GM13976 (cell line): ENCODE data around the gene XAF1.

Experiments used
- DNase-seq: peaks from one replicate; pipeline ENCODE4 v3.0.0; 2012; ENCODE audit warnings: low spot score
- in situ Hi-C: fragments of 300-500 bp; cut with MboI; formaldehyde crosslinking; loops from one replicate; pipeline ENCODE4 v1.12.0; 2022; ENCODE audit warnings: low sequenced_read_pairs, mixed read lengths, inconsistent platforms; ENCODE audit not compliant: unreplicated experiment
- TF ChIP-seq, protein P1 (sequence below): IDR thresholded peaks from 2 replicates; pipeline ENCODE4 v1.5.1; 2012; ENCODE audit warnings: borderline replicate concordance, mild to moderate bottlenecking; ENCODE audit not compliant: insufficient read depth; ENCODE audit errors: extremely low read depth, missing control alignments, control extremely low read depth

The XAF1 gene

DNA sequence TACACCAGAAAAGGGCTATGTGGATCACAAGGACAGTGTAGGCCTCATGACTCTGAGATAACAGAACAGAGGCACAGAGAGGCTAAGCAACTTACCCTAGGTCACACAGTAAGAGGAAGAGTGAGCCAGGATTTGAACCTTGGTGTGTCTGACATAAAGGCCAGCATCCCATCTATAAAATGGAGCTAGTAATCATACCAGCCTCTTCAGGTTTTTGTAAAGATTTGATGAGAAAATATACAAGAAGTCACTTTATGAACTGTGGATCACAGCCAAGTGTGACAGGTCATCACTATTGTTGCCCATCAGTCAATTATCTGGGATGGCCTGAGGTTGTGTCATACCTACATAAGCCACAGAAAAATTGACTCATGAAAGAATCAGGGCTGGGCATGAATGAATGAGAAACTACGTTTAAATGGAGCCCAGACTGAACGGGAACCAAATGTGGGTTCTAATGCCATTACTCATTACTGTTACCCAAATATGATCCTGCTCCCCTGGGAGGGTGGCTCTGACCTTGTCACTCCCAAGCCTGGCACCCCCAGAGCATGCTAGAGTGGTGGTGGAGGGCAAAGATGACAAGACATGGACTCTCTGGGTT, 41.1 kb downstream of the XAF1 start:
- TF ChIP-seq, protein P1, sequence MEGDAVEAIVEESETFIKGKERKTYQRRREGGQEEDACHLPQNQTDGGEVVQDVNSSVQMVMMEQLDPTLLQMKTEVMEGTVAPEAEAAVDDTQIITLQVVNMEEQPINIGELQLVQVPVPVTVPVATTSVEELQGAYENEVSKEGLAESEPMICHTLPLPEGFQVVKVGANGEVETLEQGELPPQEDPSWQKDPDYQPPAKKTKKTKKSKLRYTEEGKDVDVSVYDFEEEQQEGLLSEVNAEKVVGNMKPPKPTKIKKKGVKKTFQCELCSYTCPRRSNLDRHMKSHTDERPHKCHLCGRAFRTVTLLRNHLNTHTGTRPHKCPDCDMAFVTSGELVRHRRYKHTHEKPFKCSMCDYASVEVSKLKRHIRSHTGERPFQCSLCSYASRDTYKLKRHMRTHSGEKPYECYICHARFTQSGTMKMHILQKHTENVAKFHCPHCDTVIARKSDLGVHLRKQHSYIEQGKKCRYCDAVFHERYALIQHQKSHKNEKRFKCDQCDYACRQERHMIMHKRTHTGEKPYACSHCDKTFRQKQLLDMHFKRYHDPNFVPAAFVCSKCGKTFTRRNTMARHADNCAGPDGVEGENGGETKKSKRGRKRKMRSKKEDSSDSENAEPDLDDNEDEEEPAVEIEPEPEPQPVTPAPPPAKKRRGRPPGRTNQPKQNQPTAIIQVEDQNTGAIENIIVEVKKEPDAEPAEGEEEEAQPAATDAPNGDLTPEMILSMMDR = no peak
- in situ Hi-C loops = no loop called here
- no peak for DNase-seq

DNA sequence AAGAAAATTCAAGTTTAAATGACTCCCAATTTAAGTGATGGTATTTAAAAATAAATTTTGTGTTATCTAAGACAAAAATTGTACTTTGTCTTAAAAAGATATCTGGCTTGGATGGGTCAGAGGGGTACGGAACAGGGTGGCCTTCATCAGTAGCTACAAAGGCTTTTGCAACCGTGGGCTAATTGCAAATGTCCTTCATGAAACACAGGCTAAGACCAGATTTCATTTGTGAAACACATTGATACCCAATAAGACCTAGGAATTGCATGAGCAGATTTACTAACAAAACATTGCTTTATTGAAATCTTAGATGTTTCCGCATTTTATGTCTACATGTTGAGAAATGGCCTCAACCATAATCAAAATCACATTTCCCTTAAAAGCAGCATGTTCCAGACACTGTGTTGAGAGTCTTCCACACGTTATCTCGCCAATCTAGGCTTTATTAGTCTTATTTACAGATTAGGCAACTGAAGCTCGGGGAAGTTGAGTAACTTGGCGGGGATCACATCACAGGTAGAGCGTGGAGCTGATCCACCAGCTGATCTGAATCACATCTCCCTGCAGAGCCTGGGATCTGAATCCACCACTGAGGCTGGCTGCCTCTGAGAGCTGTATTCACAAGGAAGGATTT, 42.0 kb downstream of the XAF1 start:
- in situ Hi-C loops = no loop called here
- TF ChIP-seq, protein P1 = no peak

DNA sequence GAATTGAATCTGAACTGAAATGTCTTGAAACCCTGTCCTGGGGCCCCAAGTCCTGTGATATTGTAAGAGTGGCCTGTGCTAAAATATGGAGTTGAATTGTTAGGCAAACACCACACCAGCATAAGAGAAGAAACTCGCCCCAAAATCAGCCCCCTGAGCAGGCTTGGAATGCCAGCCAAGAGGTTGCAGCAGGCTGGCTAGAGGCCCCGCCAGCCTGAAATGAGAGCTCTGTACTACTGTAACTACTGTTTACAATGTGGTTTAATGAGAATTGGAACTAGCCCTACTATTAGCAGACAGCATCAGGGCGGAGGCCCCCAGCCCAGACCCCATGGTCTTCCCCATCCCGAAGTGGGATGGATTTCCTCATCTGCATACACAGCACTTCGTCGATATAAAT, 43.9 kb downstream of the XAF1 start:
- no peak for DNase-seq
- in situ Hi-C loops = no loop called here
- TF ChIP-seq, protein P1 = no peak

More for the DNA sequence above, 42.0 kb downstream of the XAF1 start:
- DNase-seq = no peak

DNA sequence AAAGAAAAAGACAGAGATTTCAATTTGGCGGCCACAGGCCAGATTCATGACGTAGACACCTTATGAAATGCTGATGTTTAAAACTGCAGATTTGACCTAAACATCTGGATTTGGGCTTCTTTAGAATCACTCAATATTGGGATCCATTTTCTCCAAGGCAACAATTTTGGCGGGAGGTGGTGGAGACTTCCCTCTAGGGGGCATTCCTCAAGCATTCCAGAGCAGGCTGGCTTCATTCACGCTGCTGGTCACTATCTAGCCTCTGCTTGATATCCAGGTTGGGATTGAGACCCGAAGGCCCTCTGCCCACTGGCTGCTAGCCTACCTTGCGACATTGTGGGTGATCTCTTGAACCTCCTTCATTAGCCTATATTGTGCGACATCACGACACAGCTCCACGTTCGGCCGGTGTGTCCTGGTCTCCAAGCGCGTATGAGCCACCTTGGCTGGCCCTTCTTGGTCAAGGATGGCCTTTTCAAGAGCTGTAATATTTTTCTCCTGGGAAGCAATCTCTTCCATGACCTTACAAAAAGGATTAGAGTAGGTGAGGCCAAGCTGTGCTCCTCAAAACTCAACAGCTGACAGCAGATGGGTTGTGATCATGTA, 44.7 kb downstream of the XAF1 start:
- TF ChIP-seq, protein P1 = no peak
- in situ Hi-C loops = no loop called here
- DNase-seq = no peak

DNA sequence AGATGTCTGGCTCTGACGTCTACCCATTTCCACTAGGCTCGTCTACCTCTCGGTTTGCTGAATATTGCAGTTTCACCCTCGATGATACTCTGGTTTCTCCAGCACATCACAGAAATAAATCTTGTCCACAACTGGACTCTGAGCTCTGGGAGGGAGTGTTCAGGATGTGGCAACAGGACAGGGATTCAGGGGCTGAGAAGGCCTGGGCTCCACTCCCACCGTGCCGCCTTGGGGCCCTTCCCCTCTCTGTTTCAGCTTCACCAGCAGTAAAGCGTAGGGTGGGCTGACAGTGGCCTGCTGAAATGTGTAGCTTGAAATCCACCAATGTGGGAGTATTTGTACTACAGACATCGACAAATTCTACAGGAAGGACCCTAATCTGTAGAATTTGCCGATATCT, 55.7 kb downstream of the XAF1 start:
- TF ChIP-seq, protein P1 = no peak
- DNase-seq = no peak
- in situ Hi-C loops = no loop called here

DNA sequence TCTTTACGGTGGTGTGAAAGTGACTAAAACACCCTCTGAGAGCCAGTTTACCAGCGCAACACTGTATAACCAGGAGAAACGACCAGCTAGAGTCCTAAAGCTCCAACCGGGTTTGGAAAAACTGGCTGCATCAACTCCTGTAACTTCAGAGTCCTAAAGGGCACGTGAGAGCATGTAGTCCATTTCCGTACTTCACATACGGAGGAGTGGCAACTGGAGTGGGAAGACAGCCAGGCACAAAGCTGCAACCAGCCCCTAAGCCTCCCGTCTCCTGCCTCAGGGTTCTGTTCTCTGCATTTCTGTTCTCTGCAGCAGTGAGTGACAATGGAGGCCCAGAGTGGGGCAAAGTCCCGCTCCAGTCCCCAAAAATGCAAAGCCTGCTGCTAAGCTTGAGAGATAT, 56.4 kb downstream of the XAF1 start:
- DNase-seq = no peak
- in situ Hi-C loops = no loop called here
- TF ChIP-seq, protein P1 = no peak
